Measurements from ENCODE around the gene NNAT.
"Not testable (repeated sequence)": the region's sequence is repeated elsewhere in the genome, so short reads cannot be mapped to it uniquely, and the experiment has no call there.

The NNAT gene

GRCh38 chr20:37521061-37521771, at the start of gene NNAT:
Gene NNAT (plus strand): TSS chr20:37521250. CDS start chr20:37521332, 82 bp downstream.
- no peak for DNase-seq

GRCh38 chr20:37471741-37472235, 49.3 kb upstream of the NNAT start:
- DNase-seq = no peak

GRCh38 chr20:37472435-37472834, 48.6 kb upstream of the NNAT start:
- DNase-seq = not testable (repeated sequence)

- no peak for DNase-seq
These were observed 47.6 kb upstream of the NNAT start for GRCh38 chr20:37473249-37474000.

- no peak for DNase-seq
These were observed 46.7 kb upstream of the NNAT start for GRCh38 chr20:37474386-37474785.

GRCh38 chr20:37475252-37475651, 45.8 kb upstream of the NNAT start:
- DNase-seq = no peak

- DNase-seq = no peak
These were observed 44.0 kb upstream of the NNAT start for GRCh38 chr20:37477041-37477440.

- DNase-seq = no peak
These were observed 41.8 kb upstream of the NNAT start for GRCh38 chr20:37479266-37479665.

- no peak for DNase-seq
These were observed 40.9 kb upstream of the NNAT start for GRCh38 chr20:37479925-37480691.

- no peak for DNase-seq
These were observed 40.1 kb upstream of the NNAT start for GRCh38 chr20:37480919-37481318.

- DNase-seq = no peak
These were observed 39.4 kb upstream of the NNAT start for GRCh38 chr20:37481610-37482009.

- no peak for DNase-seq
These were observed 36.7 kb upstream of the NNAT start for GRCh38 chr20:37484331-37484730.

- not testable (repeated sequence) for DNase-seq
These were observed 34.8 kb upstream of the NNAT start for GRCh38 chr20:37486209-37486608.

GRCh38 chr20:37490663-37491350, 30.2 kb upstream of the NNAT start:
- DNase-seq = no peak

GRCh38 chr20:37492096-37492625, 28.9 kb upstream of the NNAT start:
- no peak for DNase-seq

GRCh38 chr20:37492945-37493344, 28.1 kb upstream of the NNAT start:
- no peak for DNase-seq

- no peak for DNase-seq
These were observed 26.7 kb upstream of the NNAT start for GRCh38 chr20:37494301-37494700.

- no peak for DNase-seq
These were observed 26.3 kb upstream of the NNAT start for GRCh38 chr20:37494796-37495195.

- no peak for DNase-seq
These were observed 22.9 kb upstream of the NNAT start for GRCh38 chr20:37498066-37498665.

- DNase-seq = peak; percentile 74
These were observed 20.7 kb upstream of the NNAT start for GRCh38 chr20:37500311-37500710.

- DNase-seq = peak; percentile 87
These were observed 19.1 kb upstream of the NNAT start for GRCh38 chr20:37501940-37502339.

GRCh38 chr20:37502654-37503053, 18.4 kb upstream of the NNAT start:
- DNase-seq = no peak

Data from DMS153 (cell line).